WERI-Rb-1 (cell line): ENCODE data around the gene FAM78B.

ENCODE experiments used
- DNase-seq: peaks from one replicate; pipeline ENCODE4 v3.0.0-alpha.2; 2020
- H3K27ac ChIP-seq: fragments of 250-450 bp; sonication (Bioruptor Pico); 2 replicates; pipeline ENCODE4 v1.5.1; 2020; ENCODE audit warnings: mild to moderate bottlenecking, moderate library complexity
- H3K27me3 ChIP-seq: fragments of 250-450 bp; sonication (Bioruptor Pico); 2 replicates; pipeline ENCODE4 v1.5.1; 2021; ENCODE audit warnings: mild to moderate bottlenecking, low read depth, moderate library complexity; ENCODE audit not compliant: insufficient read depth, severe bottlenecking
- H3K36me3 ChIP-seq: fragments of 250-450 bp; sonication (Bioruptor Pico); 2 replicates; pipeline ENCODE4 v1.5.1; 2020; ENCODE audit warnings: mild to moderate bottlenecking, moderate library complexity
- H3K4me3 ChIP-seq: 2 replicates; pipeline ENCODE4 v1.5.1; 2011; ENCODE audit warnings: low read depth, mild to moderate bottlenecking, control low read depth, low read length
- H3K9me3 ChIP-seq: fragments of 250-450 bp; sonication (Bioruptor Pico); 2 replicates; pipeline ENCODE4 v1.5.1; 2021; ENCODE audit warnings: mild to moderate bottlenecking, moderate library complexity; ENCODE audit not compliant: severe bottlenecking
- TF ChIP-seq, protein P1 (sequence below): IDR thresholded peaks from 2 replicates; pipeline ENCODE4 v1.5.1; 2011; ENCODE audit warnings: low read depth, mild to moderate bottlenecking, control low read depth, inconsistent platforms, low read length

The FAM78B gene

DNA sequence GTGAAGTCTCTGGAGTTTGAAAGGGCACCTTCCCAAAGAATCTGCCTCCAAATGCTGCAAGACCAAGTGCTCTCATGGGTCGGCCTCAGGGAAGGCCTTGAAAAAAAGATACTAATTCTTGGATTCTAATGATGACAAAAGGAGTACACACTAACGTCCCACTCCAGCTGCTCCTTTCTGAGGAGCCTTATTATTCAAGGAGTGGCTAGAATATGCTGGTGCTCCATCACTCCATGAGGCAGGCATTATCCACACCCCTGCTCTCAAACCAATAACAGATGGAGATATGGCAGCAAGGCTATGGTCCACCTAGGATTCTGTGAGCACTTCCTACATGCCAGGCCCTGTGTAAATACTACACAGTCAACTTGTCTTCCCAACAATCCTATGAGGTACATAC, 54.4 kb downstream of the FAM78B start:
- no peak overlapping the region for H3K27ac ChIP-seq
- H3K36me3 ChIP-seq = no peaks in the 10 kb centered on the region
- TF ChIP-seq, protein P1, sequence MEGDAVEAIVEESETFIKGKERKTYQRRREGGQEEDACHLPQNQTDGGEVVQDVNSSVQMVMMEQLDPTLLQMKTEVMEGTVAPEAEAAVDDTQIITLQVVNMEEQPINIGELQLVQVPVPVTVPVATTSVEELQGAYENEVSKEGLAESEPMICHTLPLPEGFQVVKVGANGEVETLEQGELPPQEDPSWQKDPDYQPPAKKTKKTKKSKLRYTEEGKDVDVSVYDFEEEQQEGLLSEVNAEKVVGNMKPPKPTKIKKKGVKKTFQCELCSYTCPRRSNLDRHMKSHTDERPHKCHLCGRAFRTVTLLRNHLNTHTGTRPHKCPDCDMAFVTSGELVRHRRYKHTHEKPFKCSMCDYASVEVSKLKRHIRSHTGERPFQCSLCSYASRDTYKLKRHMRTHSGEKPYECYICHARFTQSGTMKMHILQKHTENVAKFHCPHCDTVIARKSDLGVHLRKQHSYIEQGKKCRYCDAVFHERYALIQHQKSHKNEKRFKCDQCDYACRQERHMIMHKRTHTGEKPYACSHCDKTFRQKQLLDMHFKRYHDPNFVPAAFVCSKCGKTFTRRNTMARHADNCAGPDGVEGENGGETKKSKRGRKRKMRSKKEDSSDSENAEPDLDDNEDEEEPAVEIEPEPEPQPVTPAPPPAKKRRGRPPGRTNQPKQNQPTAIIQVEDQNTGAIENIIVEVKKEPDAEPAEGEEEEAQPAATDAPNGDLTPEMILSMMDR = no peak
- H3K9me3 ChIP-seq = no peaks in the 10 kb centered on the region
- DNase-seq = no peak
- H3K4me3 ChIP-seq = no peak overlapping the region
- no peaks in the 10 kb centered on the region for H3K27me3 ChIP-seq

DNA sequence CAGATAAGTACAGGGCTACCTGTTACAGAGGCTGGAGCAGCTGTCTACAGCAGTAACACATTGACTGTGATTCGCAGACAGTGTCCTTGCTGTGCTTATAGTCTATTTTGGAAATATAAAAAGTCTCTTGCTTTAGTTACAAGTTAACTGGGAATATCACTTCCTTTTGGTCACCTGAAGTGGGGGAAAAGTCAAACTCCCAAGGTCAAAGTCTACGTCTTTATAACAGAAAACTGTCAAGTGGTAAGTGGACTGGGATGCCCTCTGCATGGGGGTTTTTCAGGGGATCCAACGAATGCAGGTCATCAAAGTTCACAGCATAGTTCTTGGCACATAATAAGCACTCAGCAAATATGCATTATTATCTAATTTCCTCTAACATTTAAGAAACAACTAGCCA, 55.4 kb downstream of the FAM78B start:
- H3K27me3 ChIP-seq = no peaks in the 10 kb centered on the region
- TF ChIP-seq, protein P1 = no peak
- H3K4me3 ChIP-seq = no peak overlapping the region
- no peak overlapping the region for H3K27ac ChIP-seq
- H3K9me3 ChIP-seq = no peaks in the 10 kb centered on the region
- DNase-seq = no peak
- H3K36me3 ChIP-seq = no peaks in the 10 kb centered on the region

DNA sequence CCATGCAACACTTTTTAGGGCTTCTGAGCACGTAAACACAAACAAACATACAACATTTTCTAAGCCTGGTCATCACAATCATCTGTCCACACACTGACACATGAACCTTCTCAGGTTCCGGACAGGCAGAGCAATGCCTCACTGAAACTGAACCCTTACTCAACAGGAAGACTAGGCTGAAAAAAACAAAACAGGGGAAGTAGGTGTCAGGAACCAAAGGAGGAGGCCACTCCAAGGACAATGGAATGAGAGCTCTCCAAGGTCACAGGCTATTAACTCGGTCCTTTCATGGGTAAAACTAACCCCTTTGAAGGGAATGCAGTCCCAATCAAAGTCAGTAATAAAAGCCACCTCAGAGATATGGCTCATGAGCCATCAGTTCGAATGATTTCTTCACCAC, 76.6 kb downstream of the FAM78B start:
- no peak for DNase-seq
- TF ChIP-seq, protein P1 = no peak
- H3K9me3 ChIP-seq = no peaks in the 10 kb centered on the region
- H3K4me3 ChIP-seq = no peak overlapping the region
- no peaks in the 10 kb centered on the region for H3K27me3 ChIP-seq
- H3K36me3 ChIP-seq = no peaks in the 10 kb centered on the region
- H3K27ac ChIP-seq = no peak overlapping the region

DNA sequence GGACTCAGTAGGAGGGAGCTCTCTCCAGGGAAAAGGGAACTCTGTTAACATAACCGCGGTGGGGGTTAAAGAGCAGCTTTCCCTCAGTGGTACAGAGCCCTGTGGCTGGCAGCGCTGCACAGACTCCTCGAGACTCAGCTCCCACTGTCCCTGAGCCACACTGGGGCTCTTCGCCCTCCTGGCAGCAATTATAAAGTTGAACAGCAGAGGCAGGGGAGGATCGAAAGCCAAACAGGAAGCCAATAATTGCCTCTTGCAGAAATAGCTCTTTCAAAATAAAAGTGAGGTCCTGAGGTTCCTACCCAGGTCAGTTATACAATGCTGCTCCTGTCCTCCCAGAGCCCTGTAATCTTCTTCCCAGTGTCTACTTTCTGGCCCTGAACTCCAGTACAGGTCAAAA, 77.0 kb downstream of the FAM78B start:
- H3K27me3 ChIP-seq = no peaks in the 10 kb centered on the region
- no peak overlapping the region for H3K4me3 ChIP-seq
- no peaks in the 10 kb centered on the region for H3K36me3 ChIP-seq
- no peak for DNase-seq
- H3K27ac ChIP-seq = no peak overlapping the region
- TF ChIP-seq, protein P1 = no peak
- H3K9me3 ChIP-seq = no peaks in the 10 kb centered on the region

DNA sequence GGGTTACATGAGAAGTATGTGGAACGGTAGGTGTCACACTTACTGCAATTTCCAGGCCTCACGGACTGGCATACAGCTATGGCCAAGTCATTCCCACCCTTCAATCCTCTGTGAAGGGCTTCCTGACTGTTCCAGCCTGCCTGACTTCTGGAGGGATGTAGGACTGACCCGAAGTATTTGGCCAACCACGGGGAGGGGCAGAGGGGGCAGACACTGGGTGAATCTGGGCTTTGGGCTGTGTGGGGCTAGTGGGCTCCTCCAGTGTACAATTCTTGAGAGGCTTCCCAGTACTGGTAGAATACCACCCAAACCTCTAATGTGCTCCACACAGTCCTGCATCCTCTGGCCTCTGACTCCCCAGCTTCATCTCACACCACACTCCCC, 78.2 kb downstream of the FAM78B start:
- no peaks in the 10 kb centered on the region for H3K9me3 ChIP-seq
- TF ChIP-seq, protein P1 = no peak
- no peak overlapping the region for H3K27ac ChIP-seq
- no peak for DNase-seq
- H3K36me3 ChIP-seq = no peaks in the 10 kb centered on the region
- no peak overlapping the region for H3K4me3 ChIP-seq
- H3K27me3 ChIP-seq = no peaks in the 10 kb centered on the region

DNA sequence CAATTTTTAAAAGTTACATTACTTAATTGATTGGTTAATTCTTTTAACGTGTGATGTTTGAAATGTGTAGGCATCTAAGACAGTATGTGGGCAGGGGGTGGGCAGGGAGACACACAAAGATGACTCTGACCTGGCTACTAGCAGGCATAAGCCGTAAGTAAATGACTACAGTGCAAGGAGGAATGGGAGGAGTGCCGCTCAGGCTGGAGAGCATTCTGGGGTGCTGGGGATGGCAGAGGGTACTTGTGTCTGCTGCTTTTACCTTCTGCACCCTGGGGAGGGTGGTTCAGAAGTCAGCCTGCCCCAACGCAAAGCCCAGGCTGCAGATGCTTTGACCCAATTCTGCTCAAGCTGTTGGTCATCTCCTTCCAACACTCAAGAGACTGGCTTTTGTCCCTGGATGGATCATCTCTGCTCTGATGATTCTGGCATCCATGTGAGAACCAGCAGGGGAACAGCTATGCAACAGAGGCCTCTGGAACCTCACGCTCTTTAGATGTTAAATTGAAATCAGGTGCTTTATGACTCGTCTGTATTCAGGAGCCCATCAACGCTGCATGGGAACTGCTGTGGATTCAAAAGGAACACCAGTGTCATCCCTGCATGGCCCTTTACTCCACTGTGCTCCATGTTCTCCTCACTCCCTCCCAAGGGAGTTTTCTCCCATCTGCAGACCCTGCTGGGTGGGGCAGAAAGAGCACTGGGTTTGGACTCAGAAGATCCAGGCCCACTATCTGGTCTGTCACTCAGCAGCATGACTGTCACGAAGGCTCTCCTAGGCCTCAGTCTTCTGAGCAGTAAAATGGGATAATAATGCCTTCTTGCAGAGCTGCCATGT, 78.8 kb downstream of the FAM78B start:
- Histone ChIP-seq H3K36me3 (no peaks in the 10 kb centered on the region), H3K27me3 (no peaks in the 10 kb centered on the region), H3K9me3 (no peaks in the 10 kb centered on the region), H3K27ac (no peak overlapping the region), H3K4me3 (no peak overlapping the region)
- DNase-seq = no peak
- TF ChIP-seq, protein P1 = no peak
